Prostate gland (tissue), 2 donors: ENCODE measurements around the gene ABHD17A. TPM values are rescaled to one million over a fixed set of nuclear protein-coding genes. Genes with fewer than 3 reads are reported as not detected.
A peak's percentile ranks its signal among the peaks of the same experiment; 100 is the strongest.
"Not testable (repeated sequence)": the region's sequence is repeated elsewhere in the genome, so short reads cannot be mapped to it uniquely, and the experiment has no call there.

Experiments used
- DNase-seq: peaks from one replicate; pipeline ENCODE4 v3.0.0-alpha.2; 2019; ENCODE audit warnings: low spot score
- H3K27ac ChIP-seq, 2 donors: fragments of 200-600 bp; sonication (generic); 2 replicates each; pipeline ENCODE4 v1.5.1; 2017 to 2019
- H3K27me3 ChIP-seq: fragments of 200-600 bp; sonication (generic); replicated peaks from 2 replicates; pipeline ENCODE4 v1.5.1; 2019; ENCODE audit not compliant: insufficient read depth
- H3K36me3 ChIP-seq, 2 donors: fragments of 200-600 bp; sonication (generic); 1 replicate in 1 of 2; 2 replicates in 1 of 2; pipeline versions ENCODE4 v1.5.1 to v1.8.1; 2017 to 2019
- H3K4me1 ChIP-seq: fragments of 200-600 bp; sonication (generic); replicated peaks from 2 replicates; pipeline ENCODE4 v1.5.1; 2019
- H3K4me3 ChIP-seq, 2 donors: fragments of 200-600 bp; sonication (generic); 2 replicates each; pipeline ENCODE4 v1.5.1; 2017 to 2019
- H3K9me3 ChIP-seq: fragments of 200-600 bp; sonication (generic); 2 replicates; pipeline ENCODE4 v1.5.1; 2017
- CTCF ChIP-seq, 4 experiments: fragments of 200-600 bp in 2 of 4; fragments of 450-650 bp in 2 of 4; sonication (generic) in 2 of 4; IDR thresholded peaks; 1 replicate in 3 of 4; 2 replicates in 1 of 4; pipeline ENCODE4 v1.5.1; 2016 to 2019; ENCODE audit warnings: antibody characterized with exemption in 4 of 4, mild to moderate bottlenecking in 2 of 4, moderate library complexity in 2 of 4
- POLR2A ChIP-seq: fragments of 450-650 bp; IDR thresholded peaks from one replicate; pipeline ENCODE4 v1.6.1; 2016; ENCODE audit warnings: antibody characterized with exemption, mild to moderate bottlenecking
- POLR2AphosphoS5 ChIP-seq: sonication (generic); formaldehyde crosslinking; IDR thresholded peaks from one replicate; pipeline ENCODE4 v1.6.1; 2017; ENCODE audit warnings: antibody characterized with exemption
- WGBS: methylation state at CpG from one replicate; pipeline ENCODE4 v1.1.5; 2018; 5-methylcytosine and 5-hydroxymethylcytosine counted together
- intact Hi-C: fragments of 100-400 bp; cut with DNase I; formaldehyde crosslinking; loops from one replicate; pipeline ENCODE4 v1.14.2; 2022
- total RNA-seq, 2 donors: library from RNA; depleted of rRNA; stranded (reverse); fragments of >200 nt; gene quantifications; one replicate each; pipeline ENCODE4 v1.1.0, GENCODE V29; 2016

Gene ABHD17A
- total RNA-seq, 2 donors from 2014 or later = 131 to 146 TPM

- 65% methylated on average over 25 of the region's 25 CpGs for WGBS
- intact Hi-C loops = no loop called here
- H3K4me1 ChIP-seq = peaks cover 17% of the 10 kb centered on the region
- no peaks in the 10 kb centered on the region for H3K27me3 ChIP-seq
- no peaks in the 10 kb centered on the region for H3K36me3 ChIP-seq
- H3K27ac ChIP-seq = peak overlapping the region in 1 of 2 donors; percentile 67
- H3K4me3 ChIP-seq = peak overlapping the region in 1 of 2 donors; percentile 53
- TF ChIP-seq POLR2A (no peak), POLR2AphosphoS5 (no peak), CTCF (IDR thresholded peaks at IDR 0.05) (no peak)
- H3K9me3 ChIP-seq = no peaks in the 10 kb centered on the region
- no peak for DNase-seq
Observed at GRCh38 chr19:1882786-1883692, 2.3 kb downstream of the ABHD17A start.

GRCh38 chr19:1882089-1882785 lies 3.1 kb downstream of the ABHD17A start:
- Histone ChIP-seq H3K36me3 (no peaks in the 10 kb centered on the region), H3K27me3 (no peaks in the 10 kb centered on the region), H3K27ac (no peak overlapping the region), H3K9me3 (no peaks in the 10 kb centered on the region), H3K4me1 (peaks cover 17% of the 10 kb centered on the region), H3K4me3 (peak overlapping the region in 1 of 2 donors; percentile 4)
- TF ChIP-seq CTCF (IDR thresholded peaks at IDR 0.05) = no peak
- no peak for DNase-seq
- 75% methylated on average over 31 of the region's 31 CpGs for WGBS
- intact Hi-C loops = no loop called here

- H3K36me3 ChIP-seq, intact Hi-C loops, H3K27me3 ChIP-seq, H3K9me3 ChIP-seq, H3K27ac ChIP-seq, DNase-seq: not testable (repeated sequence)
- Histone ChIP-seq H3K4me1 (peaks cover 18% of the 10 kb centered on the region), H3K4me3 (peak overlapping the region; percentile 1 to 4)
- 93% methylated on average over 5 of the region's 44 CpGs for WGBS
Observed at GRCh38 chr19:1881393-1882088, 3.8 kb downstream of the ABHD17A start.

GRCh38 chr19:1880611-1881392 lies 4.5 kb downstream of the ABHD17A start:
- intact Hi-C loops = no loop called here
- Histone ChIP-seq H3K9me3 (no peaks in the 10 kb centered on the region), H3K27me3 (no peaks in the 10 kb centered on the region), H3K27ac (no peak overlapping the region), H3K4me1 (peaks cover 22% of the 10 kb centered on the region), H3K4me3 (peak overlapping the region in 1 of 2 donors; percentile 1), H3K36me3 (no peaks in the 10 kb centered on the region)
- TF ChIP-seq CTCF (IDR thresholded peaks at IDR 0.05) (no peak), POLR2A (no peak), POLR2AphosphoS5 (no peak)
- 89% methylated on average over 8 of the region's 35 CpGs for WGBS
- no peak for DNase-seq

- H3K36me3 ChIP-seq, DNase-seq, H3K27ac ChIP-seq, H3K27me3 ChIP-seq, H3K9me3 ChIP-seq, H3K4me3 ChIP-seq, intact Hi-C loops: not testable (repeated sequence)
- WGBS = 88% methylated on average over 16 of the region's 17 CpGs
- H3K4me1 ChIP-seq = peaks cover 22% of the 10 kb centered on the region
Observed at GRCh38 chr19:1879982-1880381, 5.3 kb downstream of the ABHD17A start.

- intact Hi-C loops, H3K4me3 ChIP-seq, H3K27ac ChIP-seq, H3K9me3 ChIP-seq, DNase-seq, H3K27me3 ChIP-seq, H3K36me3 ChIP-seq: not testable (repeated sequence)
- 82% methylated on average over 8 of the region's 8 CpGs for WGBS
- peaks cover 26% of the 10 kb centered on the region for H3K4me1 ChIP-seq
Observed at GRCh38 chr19:1878583-1878982, 6.7 kb downstream of the ABHD17A start.

- H3K9me3 ChIP-seq, H3K27ac ChIP-seq, intact Hi-C loops, H3K27me3 ChIP-seq, DNase-seq, H3K36me3 ChIP-seq, H3K4me3 ChIP-seq: not testable (repeated sequence)
- WGBS = 68% methylated on average over 33 of the region's 47 CpGs
- H3K4me1 ChIP-seq = peaks cover 25% of the 10 kb centered on the region
Observed at GRCh38 chr19:1877280-1877660, 8.0 kb downstream of the ABHD17A start.
